HL-60 (cell line): ENCODE results near the gene CCDC92B.

Experiments
- CTCF ChIP-seq: IDR thresholded peaks from one replicate; pipeline ENCODE4 v1.5.1; 2011; ENCODE audit warnings: low read length, control low read depth, inconsistent platforms; ENCODE audit not compliant: insufficient read depth
- POLR2AphosphoS5 ChIP-seq: IDR thresholded peaks from 2 replicates; pipeline ENCODE4 v1.6.1; 2012; ENCODE audit warnings: low read depth

GRCh38 chr17:2794111-2794803 lies 44.8 kb upstream of the CCDC92B start:
- TF ChIP-seq CTCF (no peak), POLR2AphosphoS5 (no peak)
